ENCODE measurements around the gene GOT1.

GRCh38 chr10:99424656-99425055 lies 5.8 kb downstream of the GOT1 start:
- TF ChIP-seq, protein P1, sequence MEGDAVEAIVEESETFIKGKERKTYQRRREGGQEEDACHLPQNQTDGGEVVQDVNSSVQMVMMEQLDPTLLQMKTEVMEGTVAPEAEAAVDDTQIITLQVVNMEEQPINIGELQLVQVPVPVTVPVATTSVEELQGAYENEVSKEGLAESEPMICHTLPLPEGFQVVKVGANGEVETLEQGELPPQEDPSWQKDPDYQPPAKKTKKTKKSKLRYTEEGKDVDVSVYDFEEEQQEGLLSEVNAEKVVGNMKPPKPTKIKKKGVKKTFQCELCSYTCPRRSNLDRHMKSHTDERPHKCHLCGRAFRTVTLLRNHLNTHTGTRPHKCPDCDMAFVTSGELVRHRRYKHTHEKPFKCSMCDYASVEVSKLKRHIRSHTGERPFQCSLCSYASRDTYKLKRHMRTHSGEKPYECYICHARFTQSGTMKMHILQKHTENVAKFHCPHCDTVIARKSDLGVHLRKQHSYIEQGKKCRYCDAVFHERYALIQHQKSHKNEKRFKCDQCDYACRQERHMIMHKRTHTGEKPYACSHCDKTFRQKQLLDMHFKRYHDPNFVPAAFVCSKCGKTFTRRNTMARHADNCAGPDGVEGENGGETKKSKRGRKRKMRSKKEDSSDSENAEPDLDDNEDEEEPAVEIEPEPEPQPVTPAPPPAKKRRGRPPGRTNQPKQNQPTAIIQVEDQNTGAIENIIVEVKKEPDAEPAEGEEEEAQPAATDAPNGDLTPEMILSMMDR (conservative IDR thresholded peaks at IDR 0.05; ENCODE audit: low read depth in 2 of 2): no peak
- TF ChIP-seq POLR2AphosphoS5 (IDR thresholded peaks at IDR 0.05; ENCODE audit: low read depth) (no peak), EZH2 (IDR thresholded peaks at IDR 0.05; ENCODE audit: low read depth, unreplicated experiment) (no peak), EZH2phosphoT487 (IDR thresholded peaks at IDR 0.05; ENCODE audit: unreplicated experiment) (no peak), REST (IDR thresholded peaks at IDR 0.05; ENCODE audit: unreplicated experiment) (no peak), ZNF462 (CRISPR knock-in tag; IDR thresholded peaks at IDR 0.05) (no peak), JUNB (IDR thresholded peaks at IDR 0.05; ENCODE audit: unreplicated experiment) (no peak), ETS1 (IDR thresholded peaks at IDR 0.05) (no peak), CREB1 (CRISPR knock-in tag; IDR thresholded peaks at IDR 0.05; ENCODE audit: low read depth) (no peak), NANOG (IDR thresholded peaks at IDR 0.05; ENCODE audit: borderline replicate concordance) (no peak)
